Smooth muscle cell (in vitro differentiated cells): ENCODE results near the gene KLHL2. TPM values are rescaled to one million over a fixed set of nuclear protein-coding genes. Genes with fewer than 3 reads are reported as not detected.

Source experiments
- DNase-seq: peaks from one replicate; lab custom pipeline; 2025; ENCODE audit not compliant: unreplicated experiment; lab: John Stamatoyannopoulos, UW
- H2AFZ ChIP-seq: fragments of 200-600 bp; sonication (generic); 2 replicates; pipeline ENCODE4 v1.6.0; 2016; ENCODE audit warnings: antibody characterized with exemption, low read depth, mild to moderate bottlenecking
- H3F3A ChIP-seq: fragments of 200-600 bp; sonication (generic); 2 replicates; pipeline ENCODE4 v1.6.0; 2017; ENCODE audit warnings: antibody characterized with exemption, low read depth
- H3K27ac ChIP-seq: fragments of 200-600 bp; sonication (generic); 2 replicates; pipeline ENCODE4 v1.5.1; 2016; ENCODE audit warnings: low read depth, mild to moderate bottlenecking
- H3K27me3 ChIP-seq: fragments of 200-600 bp; sonication (generic); 2 replicates; pipeline ENCODE4 v1.6.1; 2016; ENCODE audit warnings: low read depth, mild to moderate bottlenecking
- H3K36me3 ChIP-seq: fragments of 200-600 bp; sonication (generic); 2 replicates; pipeline ENCODE4 v1.5.1; 2016; ENCODE audit warnings: low read depth
- H3K4me1 ChIP-seq: fragments of 200-600 bp; sonication (generic); 2 replicates; pipeline ENCODE4 v1.5.1; 2016; ENCODE audit warnings: low read depth
- H3K4me2 ChIP-seq: fragments of 200-600 bp; sonication (generic); 2 replicates; pipeline ENCODE4 v1.6.0; 2016; ENCODE audit warnings: mild to moderate bottlenecking
- H3K4me3 ChIP-seq: fragments of 200-600 bp; sonication (generic); 2 replicates; pipeline ENCODE4 v1.5.1; 2016; ENCODE audit warnings: mild to moderate bottlenecking
- H3K79me2 ChIP-seq: fragments of 200-600 bp; sonication (generic); 2 replicates; pipeline ENCODE4 v1.6.0; 2016; ENCODE audit warnings: low read depth, mild to moderate bottlenecking
- H3K9ac ChIP-seq: fragments of 200-600 bp; sonication (generic); 2 replicates; pipeline ENCODE4 v1.6.0; 2016; ENCODE audit warnings: low read depth
- H3K9me3 ChIP-seq: fragments of 200-600 bp; sonication (generic); replicated peaks from 2 replicates; pipeline ENCODE4 v1.5.1; 2016; ENCODE audit warnings: low read depth
- H4K20me1 ChIP-seq: fragments of 200-600 bp; sonication (generic); 2 replicates; pipeline ENCODE4 v1.6.0; 2016; ENCODE audit warnings: low read depth
- WGBS: methylation state at CpG from one replicate; pipeline ENCODE4 v1.1.7; 2016; ENCODE audit warnings: low lambda C conversion rate; 5-methylcytosine and 5-hydroxymethylcytosine counted together
- polyA plus RNA-seq: library from polyadenylated mRNA; unstranded; fragments of >200 nt; fragmentation: Nextera tagmentation; extraction: Ambion mirVana; gene quantifications from 2 replicates; pipeline ENCODE4 v1.2.1, GENCODE V29; 2016
- total RNA-seq: library from RNA; depleted of rRNA; stranded (reverse); fragments of >200 nt; gene quantifications from 2 replicates; pipeline ENCODE4 v1.2.3, GENCODE V29; 2014
- TF ChIP-seq, protein P1 (sequence below): fragments of 200-600 bp; sonication (generic); IDR thresholded peaks from 2 replicates; pipeline ENCODE4 v1.5.1; 2017; ENCODE audit warnings: borderline replicate concordance, mild to moderate bottlenecking, antibody characterized with exemption; ENCODE audit not compliant: insufficient read depth, poor library complexity, severe bottlenecking

Gene KLHL2
- total and polyA plus RNA-seq, 2 experiments from 2014 or later: 2.6 to 18.6 TPM

DNA sequence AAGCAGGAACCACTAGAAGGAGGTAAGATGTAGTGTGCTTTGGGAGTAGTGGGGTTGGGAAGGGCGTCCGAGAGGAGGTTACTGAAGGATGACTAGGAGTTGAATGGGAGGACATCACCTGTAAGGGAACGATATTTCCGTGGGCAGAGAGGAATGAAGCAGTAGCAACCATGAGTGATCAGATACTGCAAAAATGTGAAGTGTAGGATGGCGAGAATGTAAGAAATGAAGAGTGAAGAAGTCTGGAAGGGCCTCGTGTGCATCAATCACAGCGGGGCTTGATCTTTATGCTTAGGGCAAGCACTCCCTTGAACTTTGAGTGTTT is 120.7 kb downstream of the KLHL2 start:
- Histone ChIP-seq H4K20me1 (peaks cover 48% of the 10 kb centered on the region), H3K79me2 (peaks cover 55% of the 10 kb centered on the region), H3K27ac (peak overlapping the region; percentile 67), H3K4me1 (peaks cover 37% of the 10 kb centered on the region), H2AFZ (peak overlapping the region; percentile 51), H3K4me2 (peak overlapping the region; percentile 86), H3K4me3 (peak overlapping the region; percentile 75), H3K27me3 (no peaks in the 10 kb centered on the region), H3K36me3 (no peaks in the 10 kb centered on the region), H3K9me3 (no peaks in the 10 kb centered on the region), H3F3A (peaks cover 4% of the 10 kb centered on the region), H3K9ac (peak overlapping the region; percentile 68)
- DNase-seq: no peak
- TF ChIP-seq, protein P1, sequence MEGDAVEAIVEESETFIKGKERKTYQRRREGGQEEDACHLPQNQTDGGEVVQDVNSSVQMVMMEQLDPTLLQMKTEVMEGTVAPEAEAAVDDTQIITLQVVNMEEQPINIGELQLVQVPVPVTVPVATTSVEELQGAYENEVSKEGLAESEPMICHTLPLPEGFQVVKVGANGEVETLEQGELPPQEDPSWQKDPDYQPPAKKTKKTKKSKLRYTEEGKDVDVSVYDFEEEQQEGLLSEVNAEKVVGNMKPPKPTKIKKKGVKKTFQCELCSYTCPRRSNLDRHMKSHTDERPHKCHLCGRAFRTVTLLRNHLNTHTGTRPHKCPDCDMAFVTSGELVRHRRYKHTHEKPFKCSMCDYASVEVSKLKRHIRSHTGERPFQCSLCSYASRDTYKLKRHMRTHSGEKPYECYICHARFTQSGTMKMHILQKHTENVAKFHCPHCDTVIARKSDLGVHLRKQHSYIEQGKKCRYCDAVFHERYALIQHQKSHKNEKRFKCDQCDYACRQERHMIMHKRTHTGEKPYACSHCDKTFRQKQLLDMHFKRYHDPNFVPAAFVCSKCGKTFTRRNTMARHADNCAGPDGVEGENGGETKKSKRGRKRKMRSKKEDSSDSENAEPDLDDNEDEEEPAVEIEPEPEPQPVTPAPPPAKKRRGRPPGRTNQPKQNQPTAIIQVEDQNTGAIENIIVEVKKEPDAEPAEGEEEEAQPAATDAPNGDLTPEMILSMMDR: no peak
- WGBS: 1% methylated on average over 7 of the region's 7 CpGs

DNA sequence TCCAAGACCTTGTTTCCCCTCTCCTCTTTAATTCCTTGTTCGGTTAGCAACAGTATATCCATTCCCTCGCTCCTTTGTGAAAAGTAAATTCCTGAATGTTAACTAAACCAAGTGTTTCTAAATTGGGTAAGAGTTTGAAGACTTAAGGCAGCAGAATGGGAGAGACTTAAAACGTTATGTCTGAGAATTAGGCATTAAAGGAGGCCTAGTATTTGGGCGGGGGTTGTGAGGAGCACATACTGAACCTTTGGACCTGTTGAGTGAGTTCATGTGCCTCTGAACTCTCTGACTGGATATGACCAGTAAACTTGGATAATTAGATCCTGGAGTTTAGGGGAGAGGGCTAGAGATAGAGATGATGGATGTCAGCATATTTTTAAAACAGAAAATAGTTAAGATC is 121.3 kb downstream of the KLHL2 start:
- H3K4me1 ChIP-seq: peaks cover 40% of the 10 kb centered on the region
- H3K9me3 ChIP-seq: no peaks in the 10 kb centered on the region
- no peaks in the 10 kb centered on the region for H3K36me3 ChIP-seq
- peaks cover 62% of the 10 kb centered on the region for H3K79me2 ChIP-seq
- TF ChIP-seq, protein P1: no peak
- peaks cover 54% of the 10 kb centered on the region for H4K20me1 ChIP-seq
- H3K27me3 ChIP-seq: no peaks in the 10 kb centered on the region
- H3K9ac ChIP-seq: peak overlapping the region; percentile 68
- H3K4me2 ChIP-seq: peak overlapping the region; percentile 86
- WGBS: 2% methylated on average over 4 of the region's 4 CpGs
- peak overlapping the region; percentile 67 for H3K27ac ChIP-seq
- no peak overlapping the region for H2AFZ ChIP-seq
- H3K4me3 ChIP-seq: peak overlapping the region; percentile 75
- no peak for DNase-seq
- peaks cover 4% of the 10 kb centered on the region for H3F3A ChIP-seq

DNA sequence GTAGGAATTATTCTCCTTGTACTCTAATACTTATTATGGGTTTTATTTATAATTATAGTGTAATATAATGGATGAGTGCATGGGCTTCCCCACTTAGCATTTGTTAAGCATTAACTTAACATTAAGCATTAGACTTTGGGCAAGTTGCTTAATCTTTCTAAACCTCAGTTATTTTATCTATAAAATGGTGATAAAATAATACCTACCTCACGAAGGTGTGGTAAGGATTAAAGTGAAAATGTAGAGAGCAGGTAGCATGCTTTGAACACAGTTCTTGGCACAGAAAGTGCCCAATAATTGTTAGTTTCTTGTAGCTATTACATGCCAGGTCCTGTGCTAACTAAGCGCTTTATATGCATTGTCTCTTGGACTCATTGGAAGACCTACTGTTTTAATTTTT is 122.7 kb downstream of the KLHL2 start:
- peaks cover 75% of the 10 kb centered on the region for H3K79me2 ChIP-seq
- no peaks in the 10 kb centered on the region for H3K27me3 ChIP-seq
- H3K9me3 ChIP-seq: no peaks in the 10 kb centered on the region
- 62% methylated on average over 2 of the region's 2 CpGs for WGBS
- peaks cover 47% of the 10 kb centered on the region for H3K4me1 ChIP-seq
- H3K9ac ChIP-seq: no peak overlapping the region
- peaks cover 4% of the 10 kb centered on the region for H3F3A ChIP-seq
- peak overlapping the region; percentile 86 for H3K4me2 ChIP-seq
- peaks cover 68% of the 10 kb centered on the region for H4K20me1 ChIP-seq
- H3K27ac ChIP-seq: peak overlapping the region; percentile 67
- H2AFZ ChIP-seq: no peak overlapping the region
- DNase-seq: no peak
- H3K4me3 ChIP-seq: peak overlapping the region; percentile 75
- TF ChIP-seq, protein P1: no peak
- H3K36me3 ChIP-seq: peaks cover 4% of the 10 kb centered on the region

DNA sequence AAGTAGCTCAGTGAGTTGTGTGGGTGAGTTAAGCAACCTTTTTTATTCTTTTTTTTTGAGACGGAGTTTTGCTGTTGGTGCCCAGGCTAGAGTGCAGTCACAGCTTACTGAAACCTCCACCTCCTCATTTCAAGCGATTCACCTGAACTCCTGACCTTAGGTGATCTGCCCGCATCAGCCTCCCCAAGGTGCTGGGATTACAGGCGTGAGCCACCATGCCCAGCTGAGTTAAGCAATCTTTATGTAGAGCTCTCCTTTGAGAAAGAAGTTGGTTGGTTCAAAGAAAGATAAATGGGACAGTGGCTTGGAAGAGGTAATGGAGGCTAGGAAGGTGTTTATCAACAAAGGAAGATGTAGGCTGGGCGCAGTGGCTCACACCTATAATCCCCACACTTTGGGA is 123.3 kb downstream of the KLHL2 start:
- 60% methylated on average over 5 of the region's 5 CpGs for WGBS
- H4K20me1 ChIP-seq: peaks cover 74% of the 10 kb centered on the region
- H3K36me3 ChIP-seq: peaks cover 4% of the 10 kb centered on the region
- no peaks in the 10 kb centered on the region for H3K9me3 ChIP-seq
- peak overlapping the region; percentile 86 for H3K4me2 ChIP-seq
- no peaks in the 10 kb centered on the region for H3K27me3 ChIP-seq
- TF ChIP-seq, protein P1: no peak
- peak overlapping the region; percentile 63 for H3K27ac ChIP-seq
- peaks cover 50% of the 10 kb centered on the region for H3K4me1 ChIP-seq
- peak overlapping the region; percentile 22 for H3K9ac ChIP-seq
- H2AFZ ChIP-seq: no peak overlapping the region
- peak overlapping the region; percentile 75 for H3K4me3 ChIP-seq
- DNase-seq: no peak
- peaks cover 6% of the 10 kb centered on the region for H3F3A ChIP-seq
- peaks cover 81% of the 10 kb centered on the region for H3K79me2 ChIP-seq
